HG03097 (cell line): ENCODE results near the gene PRAMEF12.
"Not testable (repeated sequence)": the region's sequence is repeated elsewhere in the genome, so short reads cannot be mapped to it uniquely, and the experiment has no call there.

Experiments used
- ATAC-seq: cut with Tn5 transposase; IDR thresholded peaks from one replicate; pipeline ENCODE4 v1.9.1; 2021; ENCODE audit not compliant: unreplicated experiment, low FRiP score

The PRAMEF12 gene

GRCh38 chr1:12773438-12773837, at the start of gene PRAMEF12:
PRAMEF12 (plus strand) TSS chr1:12773738; CDS start chr1:12774868, 1,130 bp downstream.
- no peak for ATAC-seq

- ATAC-seq, result no peak
These were observed 45.1 kb upstream of the PRAMEF12 start for GRCh38 chr1:12728391-12728790.

DNA sequence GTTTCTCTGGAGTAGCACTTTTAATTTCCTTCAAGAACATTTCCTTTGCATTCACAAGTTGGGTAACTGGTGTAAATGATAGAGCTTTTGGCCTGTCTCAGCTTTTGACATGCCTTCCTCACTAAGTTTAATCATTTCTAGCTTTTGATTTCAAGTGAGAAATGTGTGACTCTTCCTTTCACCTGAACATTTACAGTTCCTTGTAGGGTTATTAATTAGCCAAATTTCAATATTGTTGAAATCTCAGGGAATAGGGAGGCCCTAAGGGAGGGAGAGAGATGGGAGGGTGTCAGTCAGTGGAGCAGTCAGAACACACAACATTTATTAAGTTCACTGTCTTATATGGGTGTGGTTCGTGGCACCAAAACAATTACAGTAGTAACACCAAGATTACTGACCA, 43.4 kb upstream of the PRAMEF12 start:
- ATAC-seq, result no peak

DNA sequence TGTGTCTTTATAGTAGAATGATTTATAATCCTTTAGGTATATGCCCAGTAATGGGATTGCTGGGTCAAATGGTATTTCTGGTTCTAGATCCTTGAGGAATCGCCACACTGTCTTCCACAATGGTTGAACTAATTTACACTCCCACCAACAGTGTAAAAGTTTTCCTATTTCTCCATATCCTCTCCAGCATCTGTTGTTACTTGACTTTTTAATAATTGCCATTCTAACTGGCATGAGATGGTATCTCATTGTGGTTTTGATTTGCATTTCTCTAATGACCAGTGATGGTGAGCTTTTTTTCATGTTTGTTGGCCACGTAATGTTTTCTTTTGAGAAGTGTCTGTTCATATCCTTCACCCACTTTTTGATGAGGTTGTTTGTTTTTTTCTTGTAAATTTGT, 42.5 kb upstream of the PRAMEF12 start:
- not testable (repeated sequence) for ATAC-seq

GRCh38 chr1:12734651-12735050, 38.9 kb upstream of the PRAMEF12 start:
- ATAC-seq, result no peak

- no peak for ATAC-seq
These were observed 34.6 kb upstream of the PRAMEF12 start for GRCh38 chr1:12738934-12739333.

DNA sequence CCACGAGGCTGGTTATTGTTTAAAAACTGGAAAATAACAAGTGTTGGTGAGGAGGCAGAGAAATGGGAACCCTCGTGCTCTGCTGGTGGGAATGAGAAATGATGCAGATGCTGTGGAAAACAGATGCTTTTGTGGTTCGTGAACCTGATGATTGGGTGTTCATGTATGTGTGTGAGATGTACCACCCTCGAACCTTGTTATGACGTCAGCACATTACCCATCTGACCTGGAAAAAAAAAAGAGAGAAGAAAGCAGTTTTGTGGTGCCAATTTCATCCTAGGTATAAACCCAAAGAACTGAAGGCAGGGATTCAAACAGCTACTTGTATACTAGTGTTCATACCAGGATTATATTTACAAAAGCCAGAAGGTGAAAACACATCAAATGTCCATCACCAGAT, 33.9 kb upstream of the PRAMEF12 start:
- no peak for ATAC-seq

GRCh38 chr1:12741946-12742345, 31.6 kb upstream of the PRAMEF12 start:
- no peak for ATAC-seq

DNA sequence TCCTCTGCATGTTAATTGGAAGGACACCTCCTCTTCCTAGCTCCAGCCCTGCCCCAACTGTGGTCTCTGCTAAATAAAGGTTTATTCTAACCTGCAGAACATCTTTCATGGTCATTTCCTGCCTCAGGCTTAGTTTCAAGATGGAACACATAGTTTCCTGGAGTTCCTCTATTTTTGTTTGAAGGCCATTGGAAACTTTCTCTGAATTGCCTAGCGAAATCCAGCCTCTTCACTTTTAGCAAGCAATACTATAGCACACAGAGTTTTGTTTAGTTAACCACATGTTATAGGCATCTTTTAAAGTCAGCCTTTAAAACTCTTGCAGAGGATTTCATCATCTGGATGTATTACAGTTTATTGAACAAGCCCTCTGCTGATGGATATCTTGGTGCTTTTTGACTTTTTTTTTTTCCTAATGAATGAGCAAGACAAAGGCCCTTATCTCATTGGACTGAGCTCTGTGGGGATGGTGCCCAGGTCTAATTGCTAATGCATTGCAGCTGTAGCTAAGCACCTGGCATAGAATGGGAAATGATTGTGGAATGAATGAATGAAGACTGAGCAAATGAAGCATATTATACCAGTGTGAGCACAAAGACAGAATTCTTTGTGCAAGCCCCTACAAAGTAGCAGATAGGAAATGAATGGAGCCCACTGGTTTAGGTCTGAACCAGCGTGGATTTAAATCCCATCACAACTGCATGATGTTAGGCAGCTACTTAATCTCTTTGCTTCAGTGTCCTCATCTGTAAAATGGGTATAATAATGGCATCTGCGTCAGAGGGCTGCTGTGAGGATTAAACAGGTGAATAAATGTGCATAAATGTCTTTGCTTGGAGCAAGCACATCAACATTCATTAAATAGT, 28.2 kb upstream of the PRAMEF12 start:
- ATAC-seq, result no peak

GRCh38 chr1:12745992-12746323, 27.6 kb upstream of the PRAMEF12 start, which contains the start of gene CFAP107:
CFAP107 (plus strand) TSS chr1:12746200; CDS start chr1:12746431, 231 bp downstream.
- no peak for ATAC-seq

DNA sequence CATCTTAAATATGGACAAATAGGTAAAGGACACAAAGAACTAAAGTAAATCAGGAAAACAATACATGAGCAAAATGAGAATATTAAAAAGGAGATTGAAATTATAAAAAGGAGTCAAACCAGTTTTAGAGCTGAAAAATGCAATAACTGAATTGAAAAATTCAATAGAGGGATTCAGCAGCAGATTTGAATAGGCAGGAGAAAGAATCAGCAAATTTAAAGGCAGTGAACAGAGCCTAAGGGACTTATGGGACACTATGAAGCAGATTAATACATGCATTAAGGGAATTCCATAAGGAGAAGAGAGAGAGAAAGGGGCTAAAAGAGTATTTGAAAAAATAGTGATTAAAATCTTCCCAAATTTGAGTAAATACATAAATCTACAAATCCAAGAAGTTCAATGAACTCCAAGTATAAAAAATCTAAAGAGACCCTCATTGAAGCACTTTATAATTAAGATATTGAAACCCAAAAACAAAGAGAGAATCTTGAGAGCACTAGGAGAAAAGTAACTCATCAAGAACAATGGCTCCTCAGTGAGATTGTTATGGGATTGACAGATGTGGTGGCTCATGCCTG, 24.7 kb upstream of the PRAMEF12 start:
- ATAC-seq, result no peak

DNA sequence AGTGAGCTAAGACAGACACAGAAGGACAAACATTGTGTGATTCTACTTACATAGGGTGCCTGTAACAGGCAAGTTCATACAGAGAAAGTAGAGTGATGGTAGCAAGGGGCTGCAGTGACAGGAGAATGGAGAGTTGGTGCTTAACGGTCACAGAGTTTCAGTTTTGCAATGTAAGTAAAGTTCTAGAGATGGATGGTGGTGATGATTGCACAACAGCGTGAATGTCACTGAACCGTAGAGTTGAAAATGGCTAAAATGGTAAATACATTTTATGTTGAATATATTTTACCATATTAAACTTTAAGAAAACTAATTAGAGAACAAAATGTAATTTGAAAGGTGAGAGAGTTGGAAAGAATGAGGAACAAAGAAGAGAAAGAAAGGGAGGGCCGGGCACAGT, 18.8 kb upstream of the PRAMEF12 start:
- no peak for ATAC-seq

DNA sequence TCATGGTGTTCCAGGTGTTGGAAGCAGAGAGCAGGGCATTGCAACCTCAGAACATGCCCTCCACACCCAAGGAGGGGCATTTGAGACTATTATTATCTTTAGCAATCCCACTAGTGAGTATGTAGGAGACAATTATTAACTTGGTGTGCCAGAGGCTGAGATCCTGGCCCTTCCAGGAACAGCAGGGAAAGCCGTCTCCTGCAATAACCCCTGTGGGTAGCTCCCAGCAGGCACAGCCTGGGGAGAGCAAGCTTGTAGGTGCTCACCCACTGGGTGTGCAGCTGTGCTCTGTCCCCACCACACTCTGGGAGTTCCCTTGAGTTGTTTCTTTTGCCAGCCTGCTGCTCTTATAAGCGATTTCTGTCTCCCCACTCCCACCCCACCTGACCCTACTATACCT, 17.3 kb upstream of the PRAMEF12 start:
- ATAC-seq, result no peak

GRCh38 chr1:12756768-12757413, 16.6 kb upstream of the PRAMEF12 start:
- ATAC-seq, result no peak

- no peak for ATAC-seq
These were observed 15.7 kb upstream of the PRAMEF12 start for GRCh38 chr1:12757836-12758235.

- no peak for ATAC-seq
These were observed 13.2 kb upstream of the PRAMEF12 start for GRCh38 chr1:12760256-12760795.

GRCh38 chr1:12761781-12762180, 11.8 kb upstream of the PRAMEF12 start:
- no peak for ATAC-seq

GRCh38 chr1:12762766-12763165, 10.8 kb upstream of the PRAMEF12 start:
- no peak for ATAC-seq

DNA sequence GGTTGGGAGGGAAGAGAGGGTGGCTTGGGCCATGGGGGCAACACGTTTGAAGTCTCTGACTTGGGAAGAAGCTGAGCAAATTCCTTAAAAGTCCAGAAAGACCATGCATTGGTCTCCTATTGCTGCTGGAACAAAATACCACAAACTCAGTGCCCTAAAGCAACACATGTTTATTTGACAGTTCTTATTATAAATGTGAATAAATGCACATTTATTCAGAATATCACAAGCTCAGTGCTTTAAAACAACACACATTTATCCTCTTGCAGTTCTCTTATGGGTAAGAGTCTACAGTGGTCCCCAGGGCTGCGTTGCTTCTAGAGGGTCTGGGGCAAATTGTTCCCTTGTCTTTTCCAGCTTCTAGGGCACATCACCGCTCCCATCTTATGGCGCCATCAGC, 10.1 kb upstream of the PRAMEF12 start:
- no peak for ATAC-seq

DNA sequence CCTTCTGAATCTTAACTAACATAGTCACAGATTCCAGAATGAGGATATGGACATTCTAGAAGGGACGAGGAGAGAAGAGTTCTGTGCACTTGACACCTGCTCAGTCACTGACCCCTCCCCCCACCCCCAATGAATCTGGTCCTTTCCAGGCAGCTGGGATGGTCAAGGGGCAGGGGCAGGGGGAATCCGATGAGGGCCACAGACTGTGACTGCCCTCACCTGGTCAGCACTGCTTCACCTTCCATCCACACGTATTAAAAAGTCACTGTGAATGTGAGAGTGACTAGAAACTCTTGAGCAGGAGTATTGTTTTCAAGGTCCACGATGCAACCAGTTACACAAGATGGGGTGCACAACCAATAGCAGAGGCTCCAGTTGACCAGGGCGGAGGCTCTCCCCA, 9.5 kb upstream of the PRAMEF12 start:
- no peak for ATAC-seq

DNA sequence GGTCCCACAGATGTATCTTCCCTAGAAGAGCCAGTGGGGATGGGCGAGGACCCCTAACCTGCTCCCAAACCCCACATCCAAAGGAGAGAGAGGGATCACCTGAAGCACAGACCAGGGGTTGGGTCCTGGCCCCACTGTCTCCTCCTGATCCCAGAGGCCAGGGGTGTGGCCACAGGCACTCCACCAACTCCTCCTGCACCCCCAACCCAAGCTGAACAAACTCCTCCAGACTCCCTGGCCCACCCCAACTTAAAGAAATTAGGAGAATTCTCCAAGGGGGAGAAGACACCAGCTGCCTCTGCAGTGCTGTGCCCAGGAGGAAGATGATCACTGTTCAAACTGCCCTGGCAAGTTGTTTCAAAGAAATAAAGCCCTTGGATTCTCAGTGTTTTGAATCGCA, 4.5 kb upstream of the PRAMEF12 start:
- no peak for ATAC-seq
